ENCODE measurements around the gene KIF18A.
"Not testable (repeated sequence)": the region's sequence is repeated elsewhere in the genome, so short reads cannot be mapped to it uniquely, and the experiment has no call there.

Gene KIF18A

GRCh38 chr11:28105869-28106268 lies 2.1 kb downstream of the KIF18A start:
- no peak for DNase-seq

- DNase-seq: no peak
Observed at GRCh38 chr11:28104984-28105383, 3.0 kb downstream of the KIF18A start.

- DNase-seq: no peak
Observed at GRCh38 chr11:28104425-28104824, 3.5 kb downstream of the KIF18A start.

- DNase-seq: not testable (repeated sequence)
Observed at GRCh38 chr11:28102300-28102699, 5.7 kb downstream of the KIF18A start.

- DNase-seq: no peak
Observed at GRCh38 chr11:28100665-28101064, 7.3 kb downstream of the KIF18A start.

GRCh38 chr11:28099715-28100114 lies 8.2 kb downstream of the KIF18A start:
- no peak for DNase-seq

GRCh38 chr11:28098257-28098656 lies 9.7 kb downstream of the KIF18A start:
- no peak for DNase-seq

GRCh38 chr11:28092786-28093185 lies 15.2 kb downstream of the KIF18A start:
- no peak for DNase-seq

- DNase-seq: no peak
Observed at GRCh38 chr11:28090052-28090749, 17.8 kb downstream of the KIF18A start.

- no peak for DNase-seq
Observed at GRCh38 chr11:28089378-28089777, 18.6 kb downstream of the KIF18A start.

- DNase-seq: not testable (repeated sequence)
Observed at GRCh38 chr11:28087693-28088092, 20.3 kb downstream of the KIF18A start.

- not testable (repeated sequence) for DNase-seq
Observed at GRCh38 chr11:28087192-28087591, 20.8 kb downstream of the KIF18A start.

GRCh38 chr11:28086569-28086968 lies 21.4 kb downstream of the KIF18A start:
- no peak for DNase-seq

GRCh38 chr11:28083118-28083517 lies 24.8 kb downstream of the KIF18A start:
- no peak for DNase-seq

- no peak for DNase-seq
Observed at GRCh38 chr11:28077521-28077920, 30.4 kb downstream of the KIF18A start.

- DNase-seq: no peak
Observed at GRCh38 chr11:28072321-28072720, 35.6 kb downstream of the KIF18A start.

- no peak for DNase-seq
Observed at GRCh38 chr11:28071305-28071704, 36.7 kb downstream of the KIF18A start.

GRCh38 chr11:28058333-28058732 lies 49.6 kb downstream of the KIF18A start:
- DNase-seq: no peak

GRCh38 chr11:28054821-28055220 lies 53.1 kb downstream of the KIF18A start:
- DNase-seq: no peak

GRCh38 chr11:28049338-28050216 lies 58.4 kb downstream of the KIF18A start:
- no peak for DNase-seq

- DNase-seq: no peak
Observed at GRCh38 chr11:28048812-28049211, 59.1 kb downstream of the KIF18A start.

- no peak for DNase-seq
Observed at GRCh38 chr11:28043930-28044709, 63.8 kb downstream of the KIF18A start.

- no peak for DNase-seq
Observed at GRCh38 chr11:28040384-28040783, 67.6 kb downstream of the KIF18A start.

Measured in NCI-H2107 (cell line).